Testis (tissue), 3 donors: ENCODE measurements around the gene CPTP. TPM values are rescaled to one million over a fixed set of nuclear protein-coding genes. Genes with fewer than 3 reads are reported as not detected.

ENCODE experiments used
- DNase-seq: peaks from one replicate; pipeline ENCODE4 v3.0.0-alpha.2; 2019
- H3K27ac ChIP-seq, 2 donors: fragments of 200-600 bp; sonication (generic); one replicate each; pipeline ENCODE4 v1.5.1; 2019
- H3K27me3 ChIP-seq: fragments of 200-600 bp; sonication (generic); one replicate; pipeline ENCODE4 v1.5.1; 2019
- H3K36me3 ChIP-seq: fragments of 200-600 bp; sonication (generic); one replicate; pipeline ENCODE4 v1.5.1; 2017; ENCODE audit warnings: low read depth; ENCODE audit errors: missing control alignments
- H3K4me1 ChIP-seq: fragments of 200-600 bp; sonication (generic); one replicate; pipeline ENCODE4 v1.5.1; 2019
- H3K4me3 ChIP-seq, 2 donors: fragments of 200-600 bp; sonication (generic); one replicate each; pipeline ENCODE4 v1.5.1; 2017 to 2019
- H3K9me3 ChIP-seq: fragments of 200-600 bp; sonication (generic); one replicate; pipeline ENCODE4 v1.5.1; 2017
- CTCF ChIP-seq, 3 experiments: fragments of 450-650 bp in 2 of 3; fragments of 200-600 bp in 1 of 3; sonication (generic) in 1 of 3; IDR thresholded peaks; one replicate each; pipeline ENCODE4 v1.5.1; 2016 to 2019; ENCODE audit warnings: antibody characterized with exemption in 3 of 3, mild to moderate bottlenecking in 2 of 3, moderate library complexity in 1 of 3
- POLR2A ChIP-seq: fragments of 450-650 bp; IDR thresholded peaks from one replicate; pipeline ENCODE4 v1.6.1; 2017; ENCODE audit warnings: antibody characterized with exemption, mild to moderate bottlenecking, moderate library complexity
- WGBS, 2 donors: methylation state at CpG; one replicate each; pipeline ENCODE4 v1.1.5; 2018; 5-methylcytosine and 5-hydroxymethylcytosine counted together
- intact Hi-C: fragments of 100-400 bp; cut with DNase I; formaldehyde crosslinking; loops from one replicate; pipeline ENCODE4 v1.15.1; 2023; ENCODE audit warnings: low total_unique reads
- polyA plus RNA-seq: library from polyadenylated mRNA; stranded (reverse); fragments of 350-450 nt; fragmentation: Illumina TruSeq; extraction: RNeasy Lipid Tissue Mini Kit (QIAGEN cat#74804); gene quantifications from one replicate; pipeline ENCODE4 v1.2.3, GENCODE V29; 2014; ENCODE audit warnings: low read depth, low replicate concordance; ENCODE audit not compliant: insufficient read depth
- total RNA-seq, 2 donors: library from RNA; depleted of rRNA; stranded (reverse); fragments of >200 nt; gene quantifications; one replicate each; pipeline ENCODE4 v1.2.3, GENCODE V29; 2016

Gene CPTP
- total and polyA plus RNA-seq, 3 donors from 2014 or later: 64.4 to 129 (median 82.3) TPM

GRCh38 chr1:1340791-1341548, 16.4 kb downstream of the CPTP start:
- TF ChIP-seq POLR2A: no peak
- no peak for TF ChIP-seq CTCF (IDR thresholded peaks at IDR 0.05)
- peaks cover 12% of the 10 kb centered on the region for H3K4me1 ChIP-seq
- no peaks in the 10 kb centered on the region for H3K36me3 ChIP-seq
- H3K27ac ChIP-seq: no peak overlapping the region
- intact Hi-C loops: no loop called here
- no peak for DNase-seq
- WGBS, 2 donors: 77 to 86% methylated on average over 35 to 36 of the region's 36 CpGs
- no peaks in the 10 kb centered on the region for H3K9me3 ChIP-seq
- no peak overlapping the region for H3K4me3 ChIP-seq
- no peaks in the 10 kb centered on the region for H3K27me3 ChIP-seq

- no peak overlapping the region for H3K4me3 ChIP-seq
- 88 to 100% methylated on average over 2 to 17 of the region's 17 CpGs for WGBS, 2 donors
- TF ChIP-seq POLR2A (no peak), CTCF (IDR thresholded peaks at IDR 0.05) (no peak)
- H3K27me3 ChIP-seq: no peaks in the 10 kb centered on the region
- no peak overlapping the region for H3K27ac ChIP-seq
- no peak for DNase-seq
- H3K9me3 ChIP-seq: no peaks in the 10 kb centered on the region
- peaks cover 18% of the 10 kb centered on the region for H3K4me1 ChIP-seq
- intact Hi-C loops: no loop called here
- H3K36me3 ChIP-seq: no peaks in the 10 kb centered on the region
Measured at GRCh38 chr1:1341549-1342021, 17.0 kb downstream of the CPTP start.

GRCh38 chr1:1342061-1342562, 17.5 kb downstream of the CPTP start:
- Histone ChIP-seq H3K36me3 (no peaks in the 10 kb centered on the region), H3K4me1 (peaks cover 23% of the 10 kb centered on the region), H3K4me3 (no peak overlapping the region), H3K27ac (no peak overlapping the region), H3K27me3 (no peaks in the 10 kb centered on the region), H3K9me3 (no peaks in the 10 kb centered on the region)
- TF ChIP-seq CTCF (IDR thresholded peaks at IDR 0.05) (no peak), POLR2A (no peak)
- intact Hi-C loops: no loop called here
- no peak for DNase-seq
- 95 to 100% methylated on average over 5 to 22 of the region's 28 CpGs for WGBS, 2 donors

GRCh38 chr1:1342584-1343115, 18.0 kb downstream of the CPTP start:
- Histone ChIP-seq H3K9me3 (no peaks in the 10 kb centered on the region), H3K4me3 (no peak overlapping the region), H3K27ac (no peak overlapping the region), H3K36me3 (no peaks in the 10 kb centered on the region), H3K4me1 (peaks cover 29% of the 10 kb centered on the region), H3K27me3 (no peaks in the 10 kb centered on the region)
- 85 to 89% methylated on average over 6 to 18 of the region's 18 CpGs for WGBS, 2 donors
- no peak for TF ChIP-seq POLR2A
- TF ChIP-seq CTCF (IDR thresholded peaks at IDR 0.05): no peak
- no peak for DNase-seq
- intact Hi-C loops: no loop called here
